ENCODE results near the gene MKLN1. TPM values are rescaled to one million over a fixed set of nuclear protein-coding genes. Genes with fewer than 3 reads are reported as not detected.

Gene MKLN1
- total and polyA plus RNA-seq, 2 donors (not counting 1 experiment from before 2014, with no cell fraction given) = 8.5 to 68.4 TPM

DNA sequence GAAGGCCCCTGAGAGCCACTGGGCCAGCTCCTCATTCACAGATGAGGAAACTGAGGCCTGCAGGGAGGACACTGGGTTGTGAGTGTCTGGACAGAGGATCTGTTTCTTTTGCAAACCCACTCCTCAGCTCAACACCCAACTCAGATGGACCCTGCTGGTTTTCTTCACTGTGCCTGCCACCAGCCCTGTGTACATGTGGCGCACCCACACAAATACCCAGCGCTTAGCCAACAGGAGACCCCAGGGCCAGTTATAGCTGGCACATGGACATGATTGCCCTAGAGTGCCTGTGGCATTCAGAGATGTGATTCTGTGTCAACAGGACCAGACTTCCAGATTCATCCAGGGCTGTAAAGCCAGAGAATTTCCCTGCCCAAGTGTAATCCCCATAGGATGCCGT, 216.3 kb downstream of the MKLN1 start:
- WGBS (ENCODE audit: insufficient coverage) = 96% methylated on average over 3 of the region's 3 CpGs
- Histone ChIP-seq H3K4me2 (replicated peaks; ENCODE audit: low read depth, low read length, poor library complexity, severe bottlenecking) (no peak overlapping the region), H3K36me3 (replicated peaks in 1 of 2; ENCODE audit: control extremely low read depth in 1 of 2, control insufficient read depth in 1 of 2, extremely low read depth in 1 of 2, insufficient read depth in 2 of 2, low read length in 1 of 2) (no peaks in the 10 kb centered on the region), H3K27ac (ENCODE audit: low read length in 2 of 2) (no peak overlapping the region), H3K9me3 (ENCODE audit: control extremely low read depth in 1 of 3, control insufficient read depth in 2 of 3, insufficient read depth in 1 of 3, low read length in 2 of 3) (peaks cover 0 to 9% (median 0%) of the 10 kb centered on the region in 3 donors), H2AFZ (ENCODE audit: insufficient read depth, low read depth, low read length, poor library complexity, severe bottlenecking) (no peak overlapping the region), H3K79me2 (ENCODE audit: control insufficient read depth, insufficient read depth, low read length) (no peaks in the 10 kb centered on the region), H3K9ac (ENCODE audit: low read length) (no peak overlapping the region), H3K4me3 (ENCODE audit: control extremely low read depth in 1 of 5, extremely low read depth in 1 of 5, insufficient read depth in 1 of 5, low read depth in 2 of 5, low read length in 4 of 5) (no peak overlapping the region), H3K4me1 (ENCODE audit: control insufficient read depth in 2 of 2, insufficient read depth in 2 of 2, low read length in 2 of 2) (no peaks in the 10 kb centered on the region), H3K27me3 (replicated peaks in 1 of 4; ENCODE audit: control extremely low read depth in 1 of 4, control insufficient read depth in 3 of 4, insufficient read depth in 4 of 4, low read length in 3 of 4) (no peaks in the 10 kb centered on the region), H4K20me1 (ENCODE audit: control insufficient read depth, insufficient read depth, low read length, poor library complexity, severe bottlenecking) (no peaks in the 10 kb centered on the region)
- intact Hi-C loops (cut with micrococcal nuclease) = no loop called here
- TF ChIP-seq EZH2 (IDR thresholded peaks at IDR 0.05; ENCODE audit: borderline replicate concordance, insufficient read depth, low read depth, low read length, poor library complexity, severe bottlenecking) (no peak), CTCF (IDR thresholded peaks at IDR 0.05) (no peak)
- H3K4me1 Mint-ChIP-seq = no peaks in the 10 kb centered on the region
- no peak for DNase-seq
- POLR2A ChIA-PET = no interaction called here
- H3K4me3 Mint-ChIP-seq = no peak overlapping the region
- H3K9me3 Mint-ChIP-seq (ENCODE audit: insufficient read depth) = no peaks in the 10 kb centered on the region
- H3K27ac Mint-ChIP-seq = no peak overlapping the region
- H3K27me3 Mint-ChIP-seq = no peaks in the 10 kb centered on the region
- CTCF ChIA-PET = interaction anchor here (0.6 to 4.1 kb wide), 4 partner anchors 10 to 765 kb away, joined by 3 to 11 read pairs (median 4); no protein-coding TSS in a partner anchor
- no peak for ATAC-seq (ENCODE audit: low read depth)

- H3K4me2 ChIP-seq (replicated peaks; ENCODE audit: low read depth, low read length, poor library complexity, severe bottlenecking) = no peak overlapping the region
- intact Hi-C loops (cut with micrococcal nuclease) = loop anchor here (1.0 kb wide), 1 partner anchor 110 kb away; no protein-coding TSS in a partner anchor
- Mint-ChIP-seq H3K9me3 (ENCODE audit: insufficient read depth) (no peaks in the 10 kb centered on the region), H3K4me1 (no peaks in the 10 kb centered on the region), H3K27me3 (no peaks in the 10 kb centered on the region), H3K27ac (no peak overlapping the region), H3K4me3 (no peak overlapping the region)
- peaks cover 0 to 9% (median 0%) of the 10 kb centered on the region in 3 donors for H3K9me3 ChIP-seq (ENCODE audit: control extremely low read depth in 1 of 3, control insufficient read depth in 2 of 3, insufficient read depth in 1 of 3, low read length in 2 of 3)
- ATAC-seq (ENCODE audit: low read depth) = peak; percentile 39
- H3K27ac ChIP-seq (ENCODE audit: low read length in 2 of 2) = no peak overlapping the region
- no peaks in the 10 kb centered on the region for H3K36me3 ChIP-seq (replicated peaks in 1 of 2; ENCODE audit: control extremely low read depth in 1 of 2, control insufficient read depth in 1 of 2, extremely low read depth in 1 of 2, insufficient read depth in 2 of 2, low read length in 1 of 2)
- DNase-seq = peak; percentile 26
- H2AFZ ChIP-seq (ENCODE audit: insufficient read depth, low read depth, low read length, poor library complexity, severe bottlenecking) = no peak overlapping the region
- H3K4me3 ChIP-seq (ENCODE audit: control extremely low read depth in 1 of 5, extremely low read depth in 1 of 5, insufficient read depth in 1 of 5, low read depth in 2 of 5, low read length in 4 of 5) = no peak overlapping the region
- TF ChIP-seq CTCF (IDR thresholded peaks at IDR 0.05) = peak; percentile 9
- no peak for TF ChIP-seq EZH2 (IDR thresholded peaks at IDR 0.05; ENCODE audit: borderline replicate concordance, insufficient read depth, low read depth, low read length, poor library complexity, severe bottlenecking)
- H3K9ac ChIP-seq (ENCODE audit: low read length) = no peak overlapping the region
- POLR2A ChIA-PET = no interaction called here
- CTCF ChIA-PET = interaction anchor here (0.6 to 4.1 kb wide), 6 partner anchors 9 to 765 kb away, joined by 3 to 11 read pairs (median 4); no protein-coding TSS in a partner anchor
- no peaks in the 10 kb centered on the region for H3K27me3 ChIP-seq (replicated peaks in 1 of 4; ENCODE audit: control extremely low read depth in 1 of 4, control insufficient read depth in 3 of 4, insufficient read depth in 4 of 4, low read length in 3 of 4)
- no peaks in the 10 kb centered on the region for H3K79me2 ChIP-seq (ENCODE audit: control insufficient read depth, insufficient read depth, low read length)
- 70% methylated on average over 16 of the region's 16 CpGs for WGBS (ENCODE audit: insufficient coverage)
- no peaks in the 10 kb centered on the region for H4K20me1 ChIP-seq (ENCODE audit: control insufficient read depth, insufficient read depth, low read length, poor library complexity, severe bottlenecking)
- no peaks in the 10 kb centered on the region for H3K4me1 ChIP-seq (ENCODE audit: control insufficient read depth in 2 of 2, insufficient read depth in 2 of 2, low read length in 2 of 2)
Measured at GRCh38 chr7:131544449-131545301, 217.0 kb downstream of the MKLN1 start.

Data from B cell (primary cell).